T-helper 2 cell treated with Interferon-gamma antibody and Interleukin-4, amounts not matched to agents 100 ng/mL and 5 ng/mL, for 36 hours (primary cell): ENCODE results near the gene ACYP2. TPM values are rescaled to one million over a fixed set of nuclear protein-coding genes. Genes with fewer than 3 reads are reported as not detected.
"Not testable (repeated sequence)": the region's sequence is repeated elsewhere in the genome, so short reads cannot be mapped to it uniquely, and the experiment has no call there.

ENCODE experiments used
- intact Hi-C: fragments of 100-400 bp; cut with micrococcal nuclease; formaldehyde crosslinking; loops from one replicate; pipeline ENCODE4 v1.15.1; 2023
- total RNA-seq: library from RNA; stranded (reverse); gene quantifications from 2 replicates; pipeline ENCODE4 v1.2.3, GENCODE V29; 2022

The ACYP2 gene
- total RNA-seq, 1 donor from 2014 or later = 12.1 TPM

- intact Hi-C loops = no loop called here
Measured at GRCh38 chr2:54313147-54313546, 197.7 kb downstream of the ACYP2 start.

- intact Hi-C loops = no loop called here
Measured at GRCh38 chr2:54317973-54318372, 202.6 kb downstream of the ACYP2 start.

- intact Hi-C loops = no loop called here
Measured at GRCh38 chr2:54318821-54319220, 203.4 kb downstream of the ACYP2 start.

- intact Hi-C loops = no loop called here
Measured at GRCh38 chr2:54321047-54321446, 205.6 kb downstream of the ACYP2 start.

GRCh38 chr2:54324517-54324916 is 209.1 kb downstream of the ACYP2 start:
- intact Hi-C loops = not testable (repeated sequence)

GRCh38 chr2:54325148-54325547 is 209.7 kb downstream of the ACYP2 start:
- intact Hi-C loops = no loop called here

GRCh38 chr2:54329482-54330161 is 214.2 kb downstream of the ACYP2 start:
- intact Hi-C loops = loop anchor here (1.0 kb wide), 2 partner anchors 214 to 394 kb away; partner anchors contain the start of genes ACYP2 and EML6

- intact Hi-C loops = loop anchor here (1.0 kb wide), 2 partner anchors 215 to 393 kb away; partner anchors contain the start of genes ACYP2 and EML6
Measured at GRCh38 chr2:54330162-54330925, 214.9 kb downstream of the ACYP2 start.

- intact Hi-C loops = loop anchor here (1.0 kb wide), 2 partner anchors 216 to 392 kb away; partner anchors contain the start of genes ACYP2 and EML6
Measured at GRCh38 chr2:54330926-54331835, 215.8 kb downstream of the ACYP2 start.

GRCh38 chr2:54332386-54332785 is 217.0 kb downstream of the ACYP2 start:
- intact Hi-C loops = no loop called here

GRCh38 chr2:54336136-54336976 is 220.9 kb downstream of the ACYP2 start:
- intact Hi-C loops = no loop called here

- intact Hi-C loops = no loop called here
Measured at GRCh38 chr2:54336977-54337255, 221.5 kb downstream of the ACYP2 start.

- intact Hi-C loops = no loop called here
Measured at GRCh38 chr2:54341656-54342055, 226.2 kb downstream of the ACYP2 start.

- intact Hi-C loops = no loop called here
Measured at GRCh38 chr2:54342603-54343002, 227.2 kb downstream of the ACYP2 start.

- intact Hi-C loops = no loop called here
Measured at GRCh38 chr2:54347622-54348021, 232.2 kb downstream of the ACYP2 start.

- intact Hi-C loops = no loop called here
Measured at GRCh38 chr2:54348646-54349045, 233.2 kb downstream of the ACYP2 start.

- intact Hi-C loops = no loop called here
Measured at GRCh38 chr2:54350426-54350825, 235.0 kb downstream of the ACYP2 start.

- intact Hi-C loops = no loop called here
Measured at GRCh38 chr2:54353216-54353615, 237.8 kb downstream of the ACYP2 start.
